ENCODE data around the gene ABCB8.

Gene ABCB8

GRCh38 chr7:150997817-150998216 lies 30.4 kb upstream of the ABCB8 start:
- TF ChIP-seq, protein P1, sequence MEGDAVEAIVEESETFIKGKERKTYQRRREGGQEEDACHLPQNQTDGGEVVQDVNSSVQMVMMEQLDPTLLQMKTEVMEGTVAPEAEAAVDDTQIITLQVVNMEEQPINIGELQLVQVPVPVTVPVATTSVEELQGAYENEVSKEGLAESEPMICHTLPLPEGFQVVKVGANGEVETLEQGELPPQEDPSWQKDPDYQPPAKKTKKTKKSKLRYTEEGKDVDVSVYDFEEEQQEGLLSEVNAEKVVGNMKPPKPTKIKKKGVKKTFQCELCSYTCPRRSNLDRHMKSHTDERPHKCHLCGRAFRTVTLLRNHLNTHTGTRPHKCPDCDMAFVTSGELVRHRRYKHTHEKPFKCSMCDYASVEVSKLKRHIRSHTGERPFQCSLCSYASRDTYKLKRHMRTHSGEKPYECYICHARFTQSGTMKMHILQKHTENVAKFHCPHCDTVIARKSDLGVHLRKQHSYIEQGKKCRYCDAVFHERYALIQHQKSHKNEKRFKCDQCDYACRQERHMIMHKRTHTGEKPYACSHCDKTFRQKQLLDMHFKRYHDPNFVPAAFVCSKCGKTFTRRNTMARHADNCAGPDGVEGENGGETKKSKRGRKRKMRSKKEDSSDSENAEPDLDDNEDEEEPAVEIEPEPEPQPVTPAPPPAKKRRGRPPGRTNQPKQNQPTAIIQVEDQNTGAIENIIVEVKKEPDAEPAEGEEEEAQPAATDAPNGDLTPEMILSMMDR (IDR thresholded peaks at IDR 0.05; ENCODE audit: borderline replicate concordance, insufficient read depth, low read depth, low read length): no peak
- no peak overlapping the region for H3K4me3 ChIP-seq (ENCODE audit: low read depth, low read length)

DNA sequence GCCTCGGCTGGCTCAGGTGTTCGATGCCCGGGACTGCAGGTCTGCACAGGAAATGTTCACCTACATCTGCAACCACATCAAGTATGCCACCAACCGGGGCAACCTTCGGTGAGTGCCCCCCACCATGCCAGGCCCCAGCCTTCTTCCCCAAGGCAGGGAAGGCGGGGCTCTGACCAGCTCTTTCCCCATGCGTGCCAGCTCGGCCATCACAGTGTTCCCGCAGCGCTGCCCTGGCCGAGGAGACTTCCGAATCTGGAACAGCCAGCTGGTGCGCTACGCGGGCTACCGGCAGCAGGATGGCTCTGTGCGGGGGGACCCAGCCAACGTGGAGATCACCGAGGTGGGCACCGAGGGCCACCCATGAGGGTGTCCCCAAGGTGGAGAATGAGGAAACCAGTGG lies 29.9 kb upstream of the ABCB8 start:
- TF ChIP-seq, protein P1 (IDR thresholded peaks at IDR 0.05; ENCODE audit: borderline replicate concordance, insufficient read depth, low read depth, low read length): no peak

DNA sequence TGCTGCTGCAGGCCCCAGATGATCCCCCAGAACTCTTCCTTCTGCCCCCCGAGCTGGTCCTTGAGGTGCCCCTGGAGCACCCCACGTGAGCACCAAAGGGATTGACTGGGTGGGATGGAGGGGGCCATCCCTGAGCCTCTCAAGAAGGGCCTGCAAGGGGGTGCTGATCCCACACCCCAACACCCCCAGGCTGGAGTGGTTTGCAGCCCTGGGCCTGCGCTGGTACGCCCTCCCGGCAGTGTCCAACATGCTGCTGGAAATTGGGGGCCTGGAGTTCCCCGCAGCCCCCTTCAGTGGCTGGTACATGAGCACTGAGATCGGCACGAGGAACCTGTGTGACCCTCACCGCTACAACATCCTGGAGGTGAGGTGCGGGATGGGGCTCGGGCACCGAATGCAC lies 29.2 kb upstream of the ABCB8 start:
- H3K4me3 ChIP-seq (ENCODE audit: low read depth, low read length): no peak overlapping the region
- TF ChIP-seq, protein P1 (IDR thresholded peaks at IDR 0.05; ENCODE audit: borderline replicate concordance, insufficient read depth, low read depth, low read length): no peak

More for the DNA sequence above, 29.9 kb upstream of the ABCB8 start:
- H3K4me3 ChIP-seq (ENCODE audit: low read depth, low read length): no peak overlapping the region

DNA sequence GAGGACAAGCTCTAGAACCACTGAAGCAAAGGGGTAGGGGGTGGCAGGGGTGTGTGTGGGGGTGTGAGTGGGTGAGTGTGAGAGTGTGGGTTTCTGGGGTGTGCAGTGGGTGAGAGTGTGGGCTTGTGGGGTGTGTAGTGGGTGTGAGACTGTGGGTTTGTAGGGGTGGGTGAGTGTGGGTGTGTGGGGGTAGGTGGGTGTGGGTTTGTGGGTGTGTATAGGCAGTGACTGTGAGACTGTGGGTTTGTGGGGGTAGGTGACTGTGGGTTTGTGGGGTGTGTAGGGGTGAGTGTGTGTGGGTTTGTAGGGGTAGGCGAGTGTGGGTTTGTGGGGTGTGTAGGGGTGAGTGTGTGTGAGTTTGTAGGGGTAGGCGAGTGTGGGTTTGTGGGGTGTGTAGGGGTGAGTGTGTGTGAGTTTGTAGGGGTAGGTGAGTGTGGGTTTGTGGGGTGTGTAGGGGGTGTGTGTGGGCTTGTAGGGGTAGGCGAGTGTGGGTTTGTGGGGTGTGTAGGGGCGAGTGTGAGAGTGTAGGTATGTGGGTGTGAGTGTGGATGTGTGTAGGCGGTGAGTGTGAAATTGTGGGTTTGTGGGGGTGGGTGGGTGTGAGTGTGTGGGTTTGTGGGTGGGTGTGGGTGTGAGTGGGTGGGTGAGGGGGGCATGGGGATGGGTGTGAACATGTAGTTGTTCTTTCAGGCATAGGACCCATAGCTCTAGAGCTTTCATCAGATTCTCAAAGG lies 28.6 kb upstream of the ABCB8 start:
- TF ChIP-seq, protein P1 (IDR thresholded peaks at IDR 0.05; ENCODE audit: borderline replicate concordance, insufficient read depth, low read depth, low read length): no peak

GRCh38 chr7:151000897-151001495 lies 27.3 kb upstream of the ABCB8 start:
- no peak overlapping the region for H3K4me3 ChIP-seq (ENCODE audit: low read depth, low read length)
- TF ChIP-seq, protein P1 (IDR thresholded peaks at IDR 0.05; ENCODE audit: borderline replicate concordance, insufficient read depth, low read depth, low read length): no peak

More for the DNA sequence above, 28.6 kb upstream of the ABCB8 start:
- no peak overlapping the region for H3K4me3 ChIP-seq (ENCODE audit: low read depth, low read length)

DNA sequence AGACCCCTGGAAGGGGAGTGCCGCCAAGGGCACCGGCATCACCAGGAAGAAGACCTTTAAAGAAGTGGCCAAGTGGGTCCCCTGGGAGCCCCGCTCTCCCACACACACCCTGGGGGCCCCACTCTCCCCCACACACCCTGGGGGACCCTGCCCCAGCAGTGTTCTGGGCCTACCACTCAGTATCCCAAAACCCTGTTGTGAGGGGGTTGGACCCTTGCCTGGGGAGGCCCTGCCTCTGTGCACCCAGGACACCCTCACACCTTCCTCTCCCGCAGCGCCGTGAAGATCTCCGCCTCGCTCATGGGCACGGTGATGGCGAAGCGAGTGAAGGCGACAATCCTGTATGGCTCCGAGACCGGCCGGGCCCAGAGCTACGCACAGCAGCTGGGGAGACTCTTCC lies 26.7 kb upstream of the ABCB8 start:
- no peak overlapping the region for H3K4me3 ChIP-seq (ENCODE audit: low read depth, low read length)
- TF ChIP-seq, protein P1 (IDR thresholded peaks at IDR 0.05; ENCODE audit: borderline replicate concordance, insufficient read depth, low read depth, low read length): no peak

GRCh38 chr7:151003572-151003971 lies 24.7 kb upstream of the ABCB8 start:
- H3K4me3 ChIP-seq (ENCODE audit: low read depth, low read length): no peak overlapping the region
- TF ChIP-seq, protein P1 (IDR thresholded peaks at IDR 0.05; ENCODE audit: borderline replicate concordance, insufficient read depth, low read depth, low read length): no peak

All from GM12875 (cell line).